ENCODE measurements around the gene SORCS1. TPM values are rescaled to one million over a fixed set of nuclear protein-coding genes. Genes with fewer than 3 reads are reported as not detected.

SORCS1 gene
- total and polyA plus RNA-seq, 2 of the 8 experiments (the other 6 are each of a cell fraction or from before 2014, with no cell fraction given) = 4.1 to 4.6 TPM

DNA sequence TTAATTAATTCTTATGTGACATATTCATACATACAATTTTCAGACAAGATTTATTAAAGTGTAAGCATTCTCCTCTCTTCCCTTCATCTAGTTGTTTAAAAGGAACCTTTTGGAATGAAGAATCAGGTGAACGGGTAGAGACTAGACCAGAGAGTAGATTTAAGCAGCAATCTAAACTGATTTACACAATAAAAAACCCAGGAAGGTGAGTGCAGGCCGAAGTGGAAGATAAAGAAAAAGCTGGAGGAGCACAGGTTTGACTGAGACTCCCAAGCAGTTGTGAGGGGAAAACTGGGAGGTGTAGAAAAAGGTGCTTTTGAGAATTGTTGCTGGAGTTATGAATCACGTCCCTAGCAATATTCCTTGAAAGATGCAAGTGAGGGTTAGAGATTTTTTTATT, 601.1 kb downstream of the SORCS1 start (continued):
- TF ChIP-seq FOSL1 (IDR thresholded peaks at IDR 0.05; ENCODE audit: insufficient read depth, low read depth, low read length) (no peak), RFX5 (IDR thresholded peaks at IDR 0.05; ENCODE audit: borderline replicate concordance, low read depth, low read length) (no peak), SP4 (IDR thresholded peaks at IDR 0.05; ENCODE audit: low read length) (no peak), YY1 (IDR thresholded peaks at IDR 0.05; ENCODE audit: low read depth, low read length) (no peak)
